OCI-LY7 (cell line): ENCODE results near the gene CEP170. TPM values are rescaled to one million over a fixed set of nuclear protein-coding genes. Genes with fewer than 3 reads are reported as not detected.

Experiments
- BruUV-seq: library from RNA; stranded (reverse); fragments of 400-500 nt; replicated peaks from 2 replicates; lab custom pipeline; 2021; lab: Mats Ljungman, UMichigan
- CTCF ChIA-PET: fragments of 300-600 bp; sonication (Branson Sonifier 250); formaldehyde crosslinking; loops from one replicate; lab custom pipeline; 2022; ENCODE audit warnings: antibody characterized with exemption; ENCODE audit not compliant: unreplicated experiment; lab: Charles Lee
- POLR2A ChIA-PET: fragments of 300-600 bp; sonication (Branson Sonifier 250); formaldehyde crosslinking; loops from one replicate; lab custom pipeline; 2022; ENCODE audit warnings: antibody characterized with exemption; lab: Charles Lee
- DNase-seq: peaks from one replicate; pipeline ENCODE4 v3.0.0-alpha.2; 2015; ENCODE audit warnings: low spot score
- H2AFZ ChIP-seq: fragments of 200-600 bp; sonication (generic), shearing (Covaris generic); 2 replicates; pipeline ENCODE4 v1.6.1; 2014; ENCODE audit warnings: mild to moderate bottlenecking, antibody characterized with exemption, low read length, moderate library complexity
- H3K27ac ChIP-seq: fragments of 200-600 bp; sonication (generic); 2 replicates; pipeline ENCODE4 v1.5.1; 2014; ENCODE audit warnings: mixed run types, low read depth, mild to moderate bottlenecking, moderate library complexity, low read length, inconsistent platforms; ENCODE audit not compliant: poor library complexity, severe bottlenecking
- H3K36me3 ChIP-seq: fragments of 200-600 bp; sonication (generic); 2 replicates; pipeline ENCODE4 v1.6.1; 2014; ENCODE audit warnings: mild to moderate bottlenecking, antibody characterized with exemption, low read length, moderate library complexity, mixed read lengths; ENCODE audit not compliant: insufficient read depth
- H3K4me1 ChIP-seq: fragments of 200-600 bp; sonication (generic); 2 replicates; pipeline ENCODE4 v1.5.1; 2014; ENCODE audit warnings: mild to moderate bottlenecking, low read length; ENCODE audit not compliant: insufficient read depth, poor library complexity, severe bottlenecking
- H3K4me2 ChIP-seq: fragments of 200-600 bp; sonication (generic); 2 replicates; pipeline ENCODE4 v1.6.1; 2014; ENCODE audit warnings: mild to moderate bottlenecking, low read length
- H3K4me3 ChIP-seq: fragments of 200-600 bp; sonication (generic); 2 replicates; pipeline ENCODE4 v1.5.1; 2014; ENCODE audit warnings: mild to moderate bottlenecking, low read depth, low read length; ENCODE audit not compliant: poor library complexity, severe bottlenecking
- H3K79me2 ChIP-seq: fragments of 200-600 bp; sonication (generic); 2 replicates; pipeline ENCODE4 v1.6.1; 2016; ENCODE audit warnings: low read depth, mild to moderate bottlenecking, low read length, moderate library complexity, mixed read lengths; ENCODE audit not compliant: insufficient read depth
- H3K9me2 ChIP-seq: fragments of 200-600 bp; sonication (generic); 2 replicates; pipeline ENCODE4 v1.6.1; 2016; ENCODE audit warnings: mild to moderate bottlenecking, low read length, mixed read lengths; ENCODE audit not compliant: insufficient read depth
- H3K9me3 ChIP-seq: fragments of 200-600 bp; sonication (generic); 2 replicates; pipeline ENCODE4 v1.6.1; 2014; ENCODE audit warnings: mild to moderate bottlenecking, mixed run types, low read length, mixed read lengths
- H4K20me1 ChIP-seq: fragments of 200-600 bp; sonication (generic); 2 replicates; pipeline ENCODE4 v1.6.1; 2014; ENCODE audit warnings: mild to moderate bottlenecking, antibody characterized with exemption, low read length, moderate library complexity, mixed read lengths; ENCODE audit not compliant: insufficient read depth
- CTCF ChIP-seq: fragments of 200-600 bp; sonication (generic); conservative IDR thresholded peaks from 2 replicates; pipeline ENCODE4 v1.5.1; 2014; ENCODE audit warnings: mild to moderate bottlenecking, antibody characterized with exemption, low read length, moderate library complexity, mixed read lengths
- EZH2phosphoT487 ChIP-seq: fragments of 200-600 bp; sonication (generic); IDR thresholded peaks from 2 replicates; pipeline ENCODE4 v1.6.1; 2018; ENCODE audit warnings: low read depth, borderline replicate concordance, mild to moderate bottlenecking, mixed run types, antibody characterized with exemption, low read length, moderate library complexity, mixed read lengths
- intact Hi-C: fragments of 100-400 bp; cut with micrococcal nuclease; formaldehyde crosslinking; loops from one replicate; pipeline ENCODE4 v1.10.0; 2022; ENCODE audit not compliant: unreplicated experiment
- total RNA-seq, 2 experiments: library from RNA; depleted of rRNA in 1 of 2; stranded (reverse); fragments of >200 nt in 1 of 2; shearing (Covaris generic) in 1 of 2; gene quantifications; 2 replicates each; pipeline ENCODE4 v1.2.3, GENCODE V29; 2014 to 2022

CEP170 gene
- total RNA-seq, 2 experiments from 2014 or later = 57.6 to 85.4 TPM

GRCh38 chr1:243255791-243256512 lies 871 bp upstream of the CEP170 start, which contains the start of gene SDCCAG8:
Gene SDCCAG8, plus strand, starts transcription at chr1:243256041. Its CDS starts 133 bp downstream, at chr1:243256174.
- CTCF ChIA-PET = interaction anchor here (1.2 kb wide), 1 partner anchor 23 kb away, joined by 6 read pairs; no protein-coding TSS in a partner anchor
- TF ChIP-seq CTCF (no peak), EZH2phosphoT487 (no peak)
- POLR2A ChIA-PET = interaction anchor here (0.6 to 5.3 kb wide), 19 partner anchors 8 to 67 kb away, joined by 3 to 37 read pairs (median 4); no protein-coding TSS in a partner anchor

GRCh38 chr1:243254233-243254926 lies 701 bp downstream of the CEP170 start:
- H3K27ac ChIP-seq = peak overlapping the region; percentile 85
- intact Hi-C loops = no loop called here
- no peaks in the 10 kb centered on the region for H3K36me3 ChIP-seq
- H3K79me2 ChIP-seq = peaks cover 75% of the 10 kb centered on the region
- DNase-seq = peak; percentile 66
- H3K4me1 ChIP-seq = peaks cover 37% of the 10 kb centered on the region
- no peaks in the 10 kb centered on the region for H3K9me3 ChIP-seq
- no TSS peak for BruUV-seq
- ChIA-PET POLR2A (interaction anchor here (0.6 to 5.3 kb wide), 6 partner anchors 11 to 95 kb away, joined by 3 to 37 read pairs (median 3); no protein-coding TSS in a partner anchor), CTCF (interaction anchor here (0.5 to 0.6 kb wide), 2 partner anchors 40 to 1723 kb away, joined by 3 to 8 read pairs; no protein-coding TSS in a partner anchor)
- H3K4me2 ChIP-seq = peak overlapping the region; percentile 93
- H2AFZ ChIP-seq = no peak overlapping the region; the same call in 1 of the 2 replicates
- H3K4me3 ChIP-seq = peak overlapping the region; percentile 93
- H4K20me1 ChIP-seq = peaks cover 25% of the 10 kb centered on the region
- H3K9me2 ChIP-seq = no peaks in the 10 kb centered on the region
- no peak for TF ChIP-seq CTCF
- no peak for TF ChIP-seq EZH2phosphoT487

More at GRCh38 chr1:243255791-243256512, 871 bp upstream of the CEP170 start, which contains the start of gene SDCCAG8:
- H2AFZ ChIP-seq = peak within 1 kb of the TSS; percentile 76; the same call in 1 of the 2 replicates
- no TSS peak for BruUV-seq
- peak; percentile 99 for DNase-seq
- H3K9me2 ChIP-seq = no peaks in the 10 kb centered on the region
- H4K20me1 ChIP-seq = peaks cover 18% of the 10 kb centered on the region
- intact Hi-C loops = no loop called here
- H3K4me3 ChIP-seq = peak within 1 kb of the TSS; percentile 93
- peaks cover 33% of the 10 kb centered on the region for H3K4me1 ChIP-seq
- peaks cover 60% of the 10 kb centered on the region for H3K79me2 ChIP-seq
- H3K27ac ChIP-seq = peak within 1 kb of the TSS; percentile 85
- H3K4me2 ChIP-seq = peak within 1 kb of the TSS; percentile 93
- no peaks in the 10 kb centered on the region for H3K9me3 ChIP-seq
- H3K36me3 ChIP-seq = no peaks in the 10 kb centered on the region
